Mesendoderm (in vitro differentiated cells): ENCODE results near the gene ZC3H12D.

Source experiments
- DNase-seq: peaks from one replicate; pipeline ENCODE4 v3.0.0; 2013
- H2AK5ac ChIP-seq: 2 replicates; pipeline ENCODE4 v1.6.1; 2013; ENCODE audit warnings: low read length, inconsistent platforms
- H2BK120ac ChIP-seq: 2 replicates; pipeline ENCODE4 v1.6.1; 2013; ENCODE audit warnings: low read depth, mild to moderate bottlenecking, low read length, moderate library complexity, mixed read lengths
- H2BK15ac ChIP-seq: replicated peaks from 2 replicates; pipeline ENCODE4 v1.6.1; 2013; ENCODE audit warnings: low read depth, mild to moderate bottlenecking, moderate library complexity
- H2BK5ac ChIP-seq: 2 replicates; pipeline ENCODE4 v1.6.1; 2013; ENCODE audit warnings: low read length, inconsistent platforms
- H3K18ac ChIP-seq: 2 replicates; pipeline ENCODE4 v1.6.1; 2013; ENCODE audit warnings: mild to moderate bottlenecking, low read length, mixed read lengths
- H3K23ac ChIP-seq: one replicate; pipeline ENCODE4 v1.6.1; 2013; ENCODE audit warnings: low read length
- H3K27ac ChIP-seq: 2 replicates; pipeline ENCODE4 v1.5.1; 2013; ENCODE audit warnings: low read depth, mild to moderate bottlenecking, inconsistent platforms, low read length, moderate library complexity
- H3K27me3 ChIP-seq: 2 replicates; pipeline ENCODE4 v1.6.1; 2013; ENCODE audit warnings: low read length, control low read depth, mild to moderate bottlenecking, inconsistent platforms; ENCODE audit not compliant: insufficient read depth, poor library complexity
- H3K36me3 ChIP-seq: 2 replicates; pipeline ENCODE4 v1.6.1; 2013; ENCODE audit warnings: low read length, inconsistent platforms; ENCODE audit not compliant: control insufficient read depth, insufficient read depth
- H3K4ac ChIP-seq: one replicate; pipeline ENCODE4 v1.6.1; 2013; ENCODE audit warnings: low read depth, mild to moderate bottlenecking, low read length, moderate library complexity
- H3K4me1 ChIP-seq: 2 replicates; pipeline ENCODE4 v1.6.1; 2013; ENCODE audit warnings: low read depth, low read length, inconsistent platforms; ENCODE audit not compliant: control insufficient read depth
- H3K4me2 ChIP-seq: 2 replicates; pipeline ENCODE4 v1.6.1; 2013; ENCODE audit warnings: low read length
- H3K4me3 ChIP-seq: 2 replicates; pipeline ENCODE4 v1.5.1; 2013; ENCODE audit warnings: mild to moderate bottlenecking, low read length
- H3K56ac ChIP-seq: one replicate; pipeline ENCODE4 v1.6.1; 2013; ENCODE audit warnings: low read length
- H3K79me1 ChIP-seq: 2 replicates; pipeline ENCODE4 v1.6.1; 2013; ENCODE audit warnings: low read length, inconsistent platforms
- H3K79me2 ChIP-seq: 2 replicates; pipeline ENCODE4 v1.6.1; 2013; ENCODE audit warnings: mild to moderate bottlenecking, low read length; ENCODE audit not compliant: control insufficient read depth, insufficient read depth
- H3K9ac ChIP-seq: 2 replicates; pipeline ENCODE4 v1.6.1; 2013; ENCODE audit warnings: low read length, inconsistent platforms
- H4K5ac ChIP-seq: one replicate; pipeline ENCODE4 v1.6.1; 2013; ENCODE audit warnings: low read length
- H4K8ac ChIP-seq: one replicate; pipeline ENCODE4 v1.6.1; 2013; ENCODE audit warnings: low read depth, mild to moderate bottlenecking, control low read depth, low read length, moderate library complexity
- WGBS: extraction: QIAGEN DNeasy Blood & Tissue Kit; methylation state at CpG from one replicate; pipeline ENCODE4 v1.1.7; 2013; ENCODE audit warnings: low lambda C conversion rate, missing lambda C conversion rate; ENCODE audit not compliant: insufficient coverage; ENCODE audit errors: extremely low coverage; 5-methylcytosine and 5-hydroxymethylcytosine counted together

Gene ZC3H12D

GRCh38 chr6:149456311-149457021 is 28.3 kb downstream of the ZC3H12D start:
- DNase-seq = no peak
- no peak overlapping the region for H3K27ac ChIP-seq
- no peak overlapping the region for H2BK120ac ChIP-seq
- no peak overlapping the region for H3K9ac ChIP-seq
- no peaks in the 10 kb centered on the region for H3K27me3 ChIP-seq
- no peak overlapping the region for H4K5ac ChIP-seq
- H3K4me1 ChIP-seq = no peaks in the 10 kb centered on the region
- no peak overlapping the region for H4K8ac ChIP-seq
- no peak overlapping the region for H3K23ac ChIP-seq
- no peak overlapping the region for H3K18ac ChIP-seq
- H3K4ac ChIP-seq = no peak overlapping the region
- H2BK5ac ChIP-seq = no peak overlapping the region
- no peaks in the 10 kb centered on the region for H3K79me2 ChIP-seq
- no peak overlapping the region for H2BK15ac ChIP-seq
- H2AK5ac ChIP-seq = no peak overlapping the region
- no peaks in the 10 kb centered on the region for H3K36me3 ChIP-seq
- no peak overlapping the region for H3K4me3 ChIP-seq
- no peaks in the 10 kb centered on the region for H3K79me1 ChIP-seq
- H3K4me2 ChIP-seq = no peak overlapping the region
- WGBS = no CpG with 5 or more reads among the region's 49 CpGs
- H3K56ac ChIP-seq = no peak overlapping the region

- H3K27me3 ChIP-seq = no peaks in the 10 kb centered on the region
- no peaks in the 10 kb centered on the region for H3K79me2 ChIP-seq
- H4K8ac ChIP-seq = no peak overlapping the region
- DNase-seq = no peak
- no peak overlapping the region for H2BK15ac ChIP-seq
- no peak overlapping the region for H3K9ac ChIP-seq
- H3K4me2 ChIP-seq = no peak overlapping the region
- H3K23ac ChIP-seq = no peak overlapping the region
- no peak overlapping the region for H2BK120ac ChIP-seq
- H3K79me1 ChIP-seq = no peaks in the 10 kb centered on the region
- H3K4me3 ChIP-seq = no peak overlapping the region
- no peak overlapping the region for H3K56ac ChIP-seq
- no CpG with 5 or more reads among the region's 11 CpGs for WGBS
- no peak overlapping the region for H2AK5ac ChIP-seq
- no peak overlapping the region for H2BK5ac ChIP-seq
- no peak overlapping the region for H3K27ac ChIP-seq
- no peak overlapping the region for H3K18ac ChIP-seq
- H3K36me3 ChIP-seq = no peaks in the 10 kb centered on the region
- no peak overlapping the region for H4K5ac ChIP-seq
- no peak overlapping the region for H3K4ac ChIP-seq
- H3K4me1 ChIP-seq = no peaks in the 10 kb centered on the region
Measured at GRCh38 chr6:149455031-149455732, 29.6 kb downstream of the ZC3H12D start.

GRCh38 chr6:149454346-149454848 is 30.4 kb downstream of the ZC3H12D start:
- Histone ChIP-seq H3K27me3 (no peaks in the 10 kb centered on the region), H2BK120ac (no peak overlapping the region), H2AK5ac (no peak overlapping the region), H3K9ac (no peak overlapping the region), H4K5ac (no peak overlapping the region), H3K4ac (no peak overlapping the region), H4K8ac (no peak overlapping the region), H3K4me2 (no peak overlapping the region), H3K36me3 (no peaks in the 10 kb centered on the region), H3K27ac (no peak overlapping the region), H3K18ac (no peak overlapping the region), H3K79me1 (no peaks in the 10 kb centered on the region), H2BK5ac (no peak overlapping the region), H3K56ac (no peak overlapping the region), H3K4me1 (no peaks in the 10 kb centered on the region), H2BK15ac (no peak overlapping the region), H3K23ac (no peak overlapping the region), H3K4me3 (no peak overlapping the region), H3K79me2 (no peaks in the 10 kb centered on the region)
- WGBS = no CpG with 5 or more reads among the region's 15 CpGs
- DNase-seq = no peak

- H2BK15ac ChIP-seq = no peak overlapping the region
- no peak overlapping the region for H2AK5ac ChIP-seq
- WGBS = no CpG with 5 or more reads among the region's 6 CpGs
- no peak overlapping the region for H3K4ac ChIP-seq
- no peak overlapping the region for H2BK120ac ChIP-seq
- H3K79me1 ChIP-seq = no peaks in the 10 kb centered on the region
- no peak overlapping the region for H3K9ac ChIP-seq
- no peaks in the 10 kb centered on the region for H3K4me1 ChIP-seq
- H3K36me3 ChIP-seq = no peaks in the 10 kb centered on the region
- no peaks in the 10 kb centered on the region for H3K27me3 ChIP-seq
- H2BK5ac ChIP-seq = no peak overlapping the region
- no peaks in the 10 kb centered on the region for H3K79me2 ChIP-seq
- DNase-seq = no peak
- H3K4me3 ChIP-seq = no peak overlapping the region
- no peak overlapping the region for H4K5ac ChIP-seq
- no peak overlapping the region for H3K27ac ChIP-seq
- H4K8ac ChIP-seq = no peak overlapping the region
- no peak overlapping the region for H3K23ac ChIP-seq
- H3K18ac ChIP-seq = no peak overlapping the region
- no peak overlapping the region for H3K56ac ChIP-seq
- H3K4me2 ChIP-seq = no peak overlapping the region
Measured at GRCh38 chr6:149453597-149454345, 31.0 kb downstream of the ZC3H12D start.

GRCh38 chr6:149452037-149452939 is 32.5 kb downstream of the ZC3H12D start:
- Histone ChIP-seq H4K8ac (no peak overlapping the region), H3K4ac (no peak overlapping the region), H2BK15ac (no peak overlapping the region), H3K4me2 (no peak overlapping the region), H3K27me3 (no peaks in the 10 kb centered on the region), H3K36me3 (no peaks in the 10 kb centered on the region), H3K56ac (no peak overlapping the region), H3K4me1 (no peaks in the 10 kb centered on the region), H4K5ac (no peak overlapping the region), H3K79me1 (no peaks in the 10 kb centered on the region), H3K23ac (no peak overlapping the region), H2BK5ac (no peak overlapping the region), H3K27ac (no peak overlapping the region), H3K4me3 (no peak overlapping the region), H3K9ac (no peak overlapping the region), H2BK120ac (no peak overlapping the region), H2AK5ac (no peak overlapping the region), H3K79me2 (no peaks in the 10 kb centered on the region), H3K18ac (no peak overlapping the region)
- no peak for DNase-seq
- no CpG with 5 or more reads among the region's 13 CpGs for WGBS
